ENCODE measurements around the gene TMEM14B. TPM values are rescaled to one million over a fixed set of nuclear protein-coding genes. Genes with fewer than 3 reads are reported as not detected.
A peak's percentile ranks its signal among the peaks of the same experiment; 100 is the strongest.

The TMEM14B gene
- total RNA-seq, 1 donor from 2014 or later = 115 TPM

GRCh38 chr6:10801224-10801848 lies 53.7 kb downstream of the TMEM14B start:
- intact Hi-C loops (cut with micrococcal nuclease) = no loop called here
- ATAC-seq = peak; percentile 87
- DNase-seq = peak; percentile 65

Other genes starting within 250 kb of the TMEM14B start
- 41.8 TPM for gene GCNT2, start 226.5 kb upstream of the TMEM14B start, total RNA-seq
- gene C6orf52, start 53.2 kb upstream of the TMEM14B start, total RNA-seq = not detected
- gene PAK1IP1, start 52.8 kb upstream of the TMEM14B start, total RNA-seq = 11.0 TPM
- gene TMEM14C, start 24.7 kb upstream of the TMEM14B start, total RNA-seq = 128 TPM
- 0.07 TPM for gene MAK, start 90.7 kb downstream of the TMEM14B start, total RNA-seq
- not detected for gene GCM2, start 134.2 kb downstream of the TMEM14B start, total RNA-seq
- gene SYCP2L, start 139.2 kb downstream of the TMEM14B start, total RNA-seq = 1.1 TPM

Measured in left ventricle myocardium superior (tissue), 1 donor.